ENCODE data around the gene MMD2.

GRCh38 chr7:4962872-4963775 is 4.1 kb upstream of the MMD2 start:
- TF ChIP-seq CTCF (IDR thresholded peaks at IDR 0.05) = no peak
- no peak for TF ChIP-seq POLR2A (IDR thresholded peaks at IDR 0.05)
- no peak for TF ChIP-seq EP300 (IDR thresholded peaks at IDR 0.05)

Data from tibial nerve (tissue), 4 donors.